Activated naive CD4-positive, alpha-beta T cell treated with Interleukin-2 at 50 U/mL for 16 hours (primary cell): ENCODE results near the gene PNLDC1.
"Not testable (repeated sequence)": the region's sequence is repeated elsewhere in the genome, so short reads cannot be mapped to it uniquely, and the experiment has no call there.

Source experiments
- DNase-seq: peaks from one replicate; pipeline ENCODE4 v3.0.0-alpha.2; 2020

Gene PNLDC1

GRCh38 chr6:159821122-159821521 is 21.0 kb downstream of the PNLDC1 start:
- no peak for DNase-seq

DNA sequence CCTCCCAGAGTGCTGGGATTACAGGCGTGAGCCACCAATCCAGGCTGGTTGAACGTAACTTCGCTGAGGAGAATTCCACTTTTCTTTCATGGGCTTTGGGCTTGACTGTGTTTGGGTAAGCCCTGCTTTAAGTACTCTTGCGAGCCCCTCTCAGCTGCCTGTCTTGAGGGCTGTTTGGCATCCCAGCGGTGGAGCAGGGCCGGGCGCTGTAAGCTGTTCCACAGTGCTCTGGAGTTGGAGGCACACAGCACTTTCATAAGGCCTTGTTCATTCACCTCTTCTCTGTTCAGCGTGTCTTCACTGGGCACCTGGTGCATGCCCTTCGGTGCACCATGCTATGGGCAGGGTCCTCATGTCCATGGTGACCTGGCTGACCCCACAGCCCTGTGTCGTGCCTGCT is 21.6 kb downstream of the PNLDC1 start:
- DNase-seq, result no peak

DNA sequence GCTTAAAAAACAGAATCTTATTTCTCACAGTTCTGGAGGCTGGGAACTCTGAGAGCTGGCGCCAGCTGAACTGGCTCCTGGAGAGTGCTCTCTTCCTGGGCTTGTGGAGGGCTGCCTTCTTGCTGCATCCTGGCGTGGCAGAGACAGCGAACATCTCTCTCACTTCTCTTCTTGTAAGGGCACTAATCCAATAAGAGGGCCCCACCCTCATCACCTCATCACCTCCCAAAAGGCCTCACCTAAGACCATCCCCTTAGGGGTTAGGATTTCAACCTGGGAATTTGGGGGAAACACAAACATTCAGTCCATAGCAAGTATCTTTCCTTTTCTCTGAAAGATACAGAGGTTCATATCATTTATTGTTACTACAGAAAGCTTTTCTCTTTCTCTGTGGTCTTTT is 23.9 kb downstream of the PNLDC1 start:
- no peak for DNase-seq

GRCh38 chr6:159824690-159825089 is 24.6 kb downstream of the PNLDC1 start:
- DNase-seq, result not testable (repeated sequence)

- no peak for DNase-seq
Observed at GRCh38 chr6:159826004-159826403, 25.9 kb downstream of the PNLDC1 start.

- no peak for DNase-seq
Observed at GRCh38 chr6:159826968-159827647, 27.0 kb downstream of the PNLDC1 start.

DNA sequence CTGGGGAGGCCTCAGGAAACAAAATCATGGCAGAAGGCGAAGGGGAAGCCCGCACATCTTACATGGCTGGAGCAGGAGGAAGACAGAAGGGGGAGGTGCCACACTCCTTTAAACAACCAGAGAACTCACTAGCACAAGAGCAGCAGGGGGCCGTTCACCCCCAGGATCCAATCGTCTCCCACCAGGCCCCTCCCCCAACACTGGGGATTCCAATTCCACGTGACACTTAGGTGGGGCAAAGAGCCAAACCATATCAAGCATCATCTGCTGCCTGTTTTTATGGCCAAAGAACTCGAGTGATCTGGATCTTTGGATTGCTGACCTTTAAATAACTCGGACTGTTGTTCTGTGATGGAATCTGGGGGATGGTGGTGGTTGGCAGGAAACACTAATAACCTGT is 28.0 kb downstream of the PNLDC1 start:
- DNase-seq, result no peak

- no peak for DNase-seq
Observed at GRCh38 chr6:159829526-159829925, 29.4 kb downstream of the PNLDC1 start.

- no peak for DNase-seq
Observed at GRCh38 chr6:159830501-159831372, 30.7 kb downstream of the PNLDC1 start.

DNA sequence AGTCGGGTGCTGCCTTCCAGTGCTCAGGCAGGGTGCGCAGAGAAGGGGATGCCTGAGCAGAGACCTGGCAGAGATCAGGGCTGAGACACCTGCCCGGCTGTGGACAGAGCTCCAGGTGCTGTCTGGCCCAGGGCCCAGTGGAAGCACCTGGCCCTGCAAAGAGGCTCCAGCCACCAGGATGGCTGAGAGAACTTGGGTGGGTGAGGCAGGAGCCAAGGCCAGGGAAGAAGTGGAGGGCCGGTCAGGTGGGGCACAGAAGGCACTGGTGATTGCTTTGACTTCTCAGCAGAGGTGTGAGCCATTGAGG is 31.2 kb downstream of the PNLDC1 start:
- DNase-seq, result no peak

- DNase-seq, result no peak
Observed at GRCh38 chr6:159832946-159833345, 32.9 kb downstream of the PNLDC1 start.

- no peak for DNase-seq
Observed at GRCh38 chr6:159833556-159833955, 33.5 kb downstream of the PNLDC1 start.

DNA sequence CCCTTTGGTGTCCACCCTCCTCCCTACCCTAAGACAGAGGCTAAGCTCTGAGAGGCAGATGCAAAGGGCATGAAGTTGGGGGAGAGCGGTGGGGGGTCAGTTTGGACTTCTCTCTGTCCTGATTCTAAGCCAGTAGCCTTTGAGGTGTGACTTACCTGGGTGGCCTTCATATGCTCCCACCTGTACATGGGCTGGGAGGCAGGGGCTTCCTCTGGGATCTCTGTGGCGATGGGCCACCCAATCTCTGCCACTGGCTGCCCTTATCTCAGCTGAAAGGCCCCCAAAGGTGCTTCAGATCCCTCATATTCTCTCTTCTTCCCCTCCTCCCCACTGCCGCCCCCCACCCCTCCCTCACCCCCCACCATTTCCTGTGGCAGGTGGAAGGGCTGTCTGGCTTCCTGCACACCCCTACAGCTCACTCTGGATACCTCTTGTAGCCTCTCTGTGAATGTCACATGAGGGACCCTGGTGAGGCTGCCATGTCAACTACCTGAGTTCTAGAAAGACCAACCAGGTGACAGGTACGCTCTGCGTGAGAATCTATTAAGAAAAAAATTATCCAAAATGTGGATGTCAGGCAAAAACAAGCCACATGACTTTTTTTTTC is 34.0 kb downstream of the PNLDC1 start:
- DNase-seq, result no peak

GRCh38 chr6:159836718-159837490 is 36.8 kb downstream of the PNLDC1 start:
- DNase-seq, result no peak

DNA sequence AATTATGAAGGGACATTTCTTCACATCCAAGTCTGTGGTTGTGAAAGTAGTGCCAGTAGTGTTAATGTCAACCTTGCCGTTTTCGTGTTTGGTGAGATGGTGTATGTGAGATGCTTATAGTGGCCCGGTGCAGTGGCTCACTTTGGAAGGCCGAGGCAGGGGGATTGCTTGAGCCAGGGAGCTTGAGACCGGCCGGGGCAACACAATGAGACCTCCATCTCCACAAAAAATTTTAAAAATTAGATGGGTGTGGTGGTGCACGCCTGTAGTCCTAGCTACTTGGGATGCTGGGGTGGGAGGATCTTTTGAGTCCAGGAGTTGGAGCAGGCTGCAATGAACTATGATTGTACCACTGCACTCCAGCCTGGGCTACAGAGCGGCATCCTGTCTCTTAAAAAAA is 37.4 kb downstream of the PNLDC1 start:
- DNase-seq, result no peak

DNA sequence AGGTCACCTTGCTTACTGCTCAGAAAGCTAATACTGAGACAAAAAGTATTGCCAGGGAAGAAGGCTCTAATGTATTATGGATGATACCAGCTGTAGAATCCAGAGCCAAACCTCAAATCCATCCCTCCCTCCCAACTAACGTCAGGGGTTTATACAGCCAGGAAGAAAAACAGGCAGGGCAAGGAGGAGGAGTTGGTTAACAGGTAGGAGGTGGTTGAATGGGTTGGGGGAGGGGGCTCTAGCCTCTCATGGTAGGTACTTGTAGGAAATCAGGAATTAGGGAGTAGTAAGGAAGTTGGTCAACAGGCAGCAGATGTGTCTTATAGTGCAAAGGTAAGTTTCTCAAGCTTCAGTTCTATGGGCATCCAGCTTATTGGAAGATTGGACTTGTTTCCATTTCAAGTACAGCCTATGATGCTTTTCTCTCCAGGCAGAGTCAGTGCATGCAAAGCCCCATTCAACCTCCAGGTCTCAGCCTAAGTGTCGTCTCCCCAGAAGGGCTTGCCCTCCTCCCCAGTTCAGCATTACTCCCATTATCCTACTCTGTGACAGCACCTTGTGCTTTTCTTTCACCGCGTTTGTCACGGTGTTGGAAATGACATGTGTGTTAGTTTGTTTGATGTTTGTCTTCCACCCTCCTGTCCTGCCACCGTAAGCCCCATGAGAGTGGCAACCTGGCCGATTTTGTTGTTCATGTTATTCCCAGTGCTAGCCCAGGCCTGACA is 38.1 kb downstream of the PNLDC1 start:
- no peak for DNase-seq

DNA sequence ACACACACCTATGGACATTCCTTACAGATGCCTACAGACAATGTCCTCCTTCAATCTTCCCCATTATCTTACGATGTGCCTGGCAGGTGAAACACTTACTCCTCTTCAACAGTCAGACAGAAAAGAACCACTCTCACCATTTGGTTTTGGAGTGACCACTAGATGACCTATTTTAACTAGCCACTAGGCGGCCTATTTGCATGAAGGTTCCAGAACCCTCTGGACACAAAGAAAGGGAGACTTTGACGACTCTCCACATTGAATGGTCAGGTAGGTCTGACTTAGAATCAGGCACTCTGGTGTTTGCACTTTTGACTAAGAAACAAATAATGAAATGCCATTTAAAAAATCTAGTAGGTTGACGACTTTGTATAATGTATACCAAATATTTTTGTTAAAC is 42.0 kb downstream of the PNLDC1 start:
- DNase-seq, result no peak

DNA sequence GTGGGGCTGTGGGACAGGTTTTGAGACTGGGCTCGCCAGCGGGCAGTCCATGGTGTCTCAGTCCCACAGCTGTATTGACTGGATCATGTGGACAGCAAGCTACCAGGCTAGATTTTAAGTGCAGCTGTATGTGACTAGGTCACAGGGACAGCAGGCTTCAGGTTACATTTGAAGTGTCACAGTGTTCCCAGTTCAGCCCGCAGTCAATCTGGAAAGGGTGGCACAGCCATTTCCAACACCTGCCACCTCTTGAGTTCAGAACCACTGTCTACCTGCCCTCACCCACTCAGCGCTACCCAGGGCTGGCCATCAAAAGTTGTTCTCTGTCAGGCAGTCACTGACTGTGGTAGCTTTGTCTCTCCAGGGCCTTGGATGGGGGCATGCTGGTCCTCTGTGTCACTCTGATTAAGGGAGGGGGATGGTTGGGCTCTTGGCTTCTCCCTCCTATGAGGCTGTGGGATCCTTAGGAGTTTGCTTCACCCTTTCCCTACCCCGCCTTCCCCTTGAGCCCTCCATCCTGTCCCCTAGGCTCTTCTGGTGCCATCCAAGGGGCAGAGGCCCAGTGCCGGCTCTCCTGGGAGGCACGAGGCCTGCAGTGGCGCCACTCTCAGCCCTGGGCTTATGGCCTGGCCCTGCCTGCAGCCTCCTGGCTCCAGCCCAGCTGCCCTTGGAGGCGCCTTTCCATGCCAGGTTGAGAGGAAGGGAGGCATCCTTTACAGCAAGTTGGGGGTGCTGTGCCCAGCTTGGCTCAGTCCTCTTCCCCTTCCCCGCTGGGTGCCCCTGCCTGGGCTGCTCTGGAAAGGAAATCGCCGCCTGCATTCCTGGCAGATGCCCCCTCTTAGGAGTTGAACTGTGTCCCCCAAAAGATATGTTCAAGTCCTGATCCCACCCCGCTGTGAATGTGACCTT is 44.9 kb downstream of the PNLDC1 start:
- DNase-seq, result no peak

DNA sequence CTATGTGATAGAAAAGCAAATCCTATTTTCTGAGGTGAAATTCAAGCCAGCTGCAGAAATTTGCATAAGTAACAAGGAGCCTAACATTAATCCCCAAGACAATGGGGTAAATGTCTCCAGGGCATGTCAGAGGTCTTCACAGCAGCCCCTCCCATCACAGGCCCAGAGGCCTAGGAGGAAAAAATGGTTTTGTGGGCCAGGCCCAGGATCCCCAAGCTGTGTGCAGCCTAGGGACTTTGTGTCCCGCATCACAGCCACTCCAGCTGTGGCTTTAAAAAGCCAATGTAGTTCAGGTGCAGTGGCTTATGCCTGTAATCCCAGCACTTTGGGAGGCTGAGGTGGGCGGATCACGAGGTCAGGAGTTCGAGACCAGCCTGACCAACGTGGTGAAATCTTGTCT is 48.5 kb downstream of the PNLDC1 start:
- DNase-seq, result not testable (repeated sequence)

- DNase-seq, result not testable (repeated sequence)
Observed at GRCh38 chr6:159849851-159850250, 49.8 kb downstream of the PNLDC1 start.

- DNase-seq, result no peak
Observed at GRCh38 chr6:159852877-159853276, 52.8 kb downstream of the PNLDC1 start.

DNA sequence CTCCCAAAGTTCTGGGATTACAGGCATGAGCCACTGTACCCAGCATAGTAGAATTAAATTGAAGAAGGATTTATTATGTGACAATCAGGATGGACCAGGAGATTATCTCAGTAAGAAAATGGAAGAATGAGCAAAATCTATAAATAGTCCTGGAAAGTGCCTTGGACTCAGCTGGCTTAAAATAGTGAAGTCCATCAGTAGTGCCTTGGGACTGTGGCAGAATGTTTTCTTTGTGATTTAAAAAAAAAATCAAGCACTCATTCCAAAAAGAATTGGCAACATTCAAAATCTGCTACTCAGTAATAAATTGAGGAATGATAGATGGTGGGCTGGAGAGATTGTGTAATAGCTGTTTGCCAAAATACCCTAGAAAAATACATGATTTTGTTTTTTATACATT is 53.7 kb downstream of the PNLDC1 start:
- DNase-seq, result no peak
